H1 (cell line): Measurements from ENCODE around the gene MACROD2. TPM values are rescaled to one million over a fixed set of nuclear protein-coding genes. Genes with fewer than 3 reads are reported as not detected.

ENCODE experiments used
- EZH2 ChIP-seq: fragments of 200-600 bp; sonication (generic); IDR thresholded peaks from 2 replicates; pipeline ENCODE4 v1.7.1; 2012; ENCODE audit warnings: low read depth, mild to moderate bottlenecking, moderate library complexity, low read length, inconsistent platforms; ENCODE audit not compliant: severe bottlenecking
- RBBP5 ChIP-seq: IDR thresholded peaks from 2 replicates; pipeline ENCODE4 v1.7.1; 2012; ENCODE audit warnings: low read depth, mild to moderate bottlenecking, inconsistent platforms, low read length, moderate library complexity, borderline replicate concordance
- polyA plus RNA-seq, 7 experiments: library from polyadenylated mRNA; depleted of rRNA in 3 of 7; stranded (reverse) in 5 of 7; unstranded in 2 of 7; fragments of >200 nt in 5 of 7; fragments of 200-250 nt in 2 of 7; gene quantifications; 1 replicate in 5 of 7; 2 replicates in 1 of 7; 4 replicates in 1 of 7; pipeline versions ENCODE4 v1.2.1 to v1.2.3, GENCODE V29; 2011 to 2013; ENCODE audit warnings: missing spikeins in 2 of 7, mixed read lengths in 2 of 7
- total RNA-seq: library from RNA; stranded (reverse); fragmentation: NEBNext Ultra II Directional; extraction: Animal tissue kit (Norgen Biotek cat#: 25700); gene quantifications from 2 replicates; pipeline ENCODE4 v1.2.1, GENCODE V29; 2021

Gene MACROD2
- total and polyA plus RNA-seq, 2 of the 8 experiments (the other 6 are each of a cell fraction or from before 2014, with no cell fraction given): 0.70 to 3.9 TPM

GRCh38 chr20:15865553-15865952 is 1870.2 kb downstream of the MACROD2 start (continued):
- TF ChIP-seq EZH2 (no peak), RBBP5 (no peak)
- TF ChIP-seq, all 59 proteins: peak for 0
